ENCODE measurements around the gene CTSE. TPM values are rescaled to one million over a fixed set of nuclear protein-coding genes. Genes with fewer than 3 reads are reported as not detected.

Gene CTSE
- total RNA-seq, 1 donor from 2014 or later = 0.52 TPM

GRCh38 chr1:206036663-206037455 lies 13.2 kb upstream of the CTSE start:
- Histone ChIP-seq H3K9ac (ENCODE audit: low read depth in 1 of 3, low read length in 3 of 3) (no peak overlapping the region), H3K4me1 (ENCODE audit: control insufficient read depth in 3 of 3, insufficient read depth in 3 of 3, low read length in 3 of 3) (no peaks in the 10 kb centered on the region), H3K4me3 (ENCODE audit: low read length in 3 of 3) (no peak overlapping the region), H3K9me3 (ENCODE audit: control insufficient read depth in 3 of 3, low read length in 3 of 3) (no peaks in the 10 kb centered on the region), H3K27ac (ENCODE audit: low read depth, low read length) (no peak overlapping the region), H3K27me3 (ENCODE audit: control insufficient read depth in 3 of 3, insufficient read depth in 3 of 3, low read length in 3 of 3) (peaks cover 0 to 8% (median 6%) of the 10 kb centered on the region in 3 donors), H3K36me3 (ENCODE audit: control insufficient read depth in 3 of 3, insufficient read depth in 3 of 3, low read length in 3 of 3) (no peaks in the 10 kb centered on the region)

- Histone ChIP-seq H3K4me1 (ENCODE audit: control insufficient read depth in 3 of 3, insufficient read depth in 3 of 3, low read length in 3 of 3) (peaks cover 0 to 3% (median 0%) of the 10 kb centered on the region in 3 donors), H3K27me3 (ENCODE audit: control insufficient read depth in 3 of 3, insufficient read depth in 3 of 3, low read length in 3 of 3) (peaks cover 0 to 8% (median 6%) of the 10 kb centered on the region in 3 donors), H3K9ac (ENCODE audit: low read depth in 1 of 3, low read length in 3 of 3) (no peak overlapping the region), H3K4me3 (ENCODE audit: low read length in 3 of 3) (no peak overlapping the region), H3K9me3 (ENCODE audit: control insufficient read depth in 3 of 3, low read length in 3 of 3) (no peaks in the 10 kb centered on the region), H3K36me3 (ENCODE audit: control insufficient read depth in 3 of 3, insufficient read depth in 3 of 3, low read length in 3 of 3) (no peaks in the 10 kb centered on the region), H3K27ac (ENCODE audit: low read depth, low read length) (no peak overlapping the region)
Observed at GRCh38 chr1:206035027-206035426, 11.3 kb upstream of the CTSE start.

GRCh38 chr1:206032380-206033140 lies 8.9 kb upstream of the CTSE start:
- Histone ChIP-seq H3K9me3 (ENCODE audit: control insufficient read depth in 3 of 3, low read length in 3 of 3) (no peaks in the 10 kb centered on the region), H3K27ac (ENCODE audit: low read depth, low read length) (no peak overlapping the region), H3K4me3 (ENCODE audit: low read length in 3 of 3) (no peak overlapping the region), H3K27me3 (ENCODE audit: control insufficient read depth in 3 of 3, insufficient read depth in 3 of 3, low read length in 3 of 3) (peaks cover 0 to under 1% (median 0%) of the 10 kb centered on the region in 3 donors), H3K4me1 (ENCODE audit: control insufficient read depth in 3 of 3, insufficient read depth in 3 of 3, low read length in 3 of 3) (peaks cover 0 to 3% (median 3%) of the 10 kb centered on the region in 3 donors), H3K9ac (ENCODE audit: low read depth in 1 of 3, low read length in 3 of 3) (no peak overlapping the region), H3K36me3 (ENCODE audit: control insufficient read depth in 3 of 3, insufficient read depth in 3 of 3, low read length in 3 of 3) (no peaks in the 10 kb centered on the region)

GRCh38 chr1:206030714-206031113 lies 7.0 kb upstream of the CTSE start:
- no peaks in the 10 kb centered on the region for H3K27me3 ChIP-seq (ENCODE audit: control insufficient read depth in 3 of 3, insufficient read depth in 3 of 3, low read length in 3 of 3)
- H3K4me3 ChIP-seq (ENCODE audit: low read length in 3 of 3) = no peak overlapping the region
- no peaks in the 10 kb centered on the region for H3K36me3 ChIP-seq (ENCODE audit: control insufficient read depth in 3 of 3, insufficient read depth in 3 of 3, low read length in 3 of 3)
- H3K4me1 ChIP-seq (ENCODE audit: control insufficient read depth in 3 of 3, insufficient read depth in 3 of 3, low read length in 3 of 3) = peaks cover 0 to 3% (median 3%) of the 10 kb centered on the region in 3 donors
- no peak overlapping the region for H3K9ac ChIP-seq (ENCODE audit: low read depth in 1 of 3, low read length in 3 of 3)
- H3K9me3 ChIP-seq (ENCODE audit: control insufficient read depth in 3 of 3, low read length in 3 of 3) = no peaks in the 10 kb centered on the region
- H3K27ac ChIP-seq (ENCODE audit: low read depth, low read length) = no peak overlapping the region

- H3K36me3 ChIP-seq (ENCODE audit: control insufficient read depth in 3 of 3, insufficient read depth in 3 of 3, low read length in 3 of 3) = no peaks in the 10 kb centered on the region
- no peaks in the 10 kb centered on the region for H3K9me3 ChIP-seq (ENCODE audit: control insufficient read depth in 3 of 3, low read length in 3 of 3)
- H3K27ac ChIP-seq (ENCODE audit: low read depth, low read length) = no peak overlapping the region
Observed at GRCh38 chr1:206030191-206030590, 6.5 kb upstream of the CTSE start.

GRCh38 chr1:206029484-206029883 lies 5.8 kb upstream of the CTSE start:
- no peaks in the 10 kb centered on the region for H3K27me3 ChIP-seq (ENCODE audit: control insufficient read depth in 3 of 3, insufficient read depth in 3 of 3, low read length in 3 of 3)
- H3K4me3 ChIP-seq (ENCODE audit: low read length in 3 of 3) = no peak overlapping the region
- H3K4me1 ChIP-seq (ENCODE audit: control insufficient read depth in 3 of 3, insufficient read depth in 3 of 3, low read length in 3 of 3) = peaks cover 0 to 3% (median 3%) of the 10 kb centered on the region in 3 donors
- H3K9ac ChIP-seq (ENCODE audit: low read depth in 1 of 3, low read length in 3 of 3) = no peak overlapping the region
- H3K9me3 ChIP-seq (ENCODE audit: control insufficient read depth in 3 of 3, low read length in 3 of 3) = no peaks in the 10 kb centered on the region
- no peak overlapping the region for H3K27ac ChIP-seq (ENCODE audit: low read depth, low read length)
- H3K36me3 ChIP-seq (ENCODE audit: control insufficient read depth in 3 of 3, insufficient read depth in 3 of 3, low read length in 3 of 3) = no peaks in the 10 kb centered on the region

More at GRCh38 chr1:206030191-206030590, 6.5 kb upstream of the CTSE start:
- H3K4me1 ChIP-seq (ENCODE audit: control insufficient read depth in 3 of 3, insufficient read depth in 3 of 3, low read length in 3 of 3) = peaks cover 0 to 3% (median 3%) of the 10 kb centered on the region in 3 donors
- no peak overlapping the region for H3K4me3 ChIP-seq (ENCODE audit: low read length in 3 of 3)
- H3K27me3 ChIP-seq (ENCODE audit: control insufficient read depth in 3 of 3, insufficient read depth in 3 of 3, low read length in 3 of 3) = no peaks in the 10 kb centered on the region
- H3K9ac ChIP-seq (ENCODE audit: low read depth in 1 of 3, low read length in 3 of 3) = no peak overlapping the region

- Histone ChIP-seq H3K36me3 (ENCODE audit: control insufficient read depth in 3 of 3, insufficient read depth in 3 of 3, low read length in 3 of 3) (no peaks in the 10 kb centered on the region), H3K9ac (ENCODE audit: low read depth in 1 of 3, low read length in 3 of 3) (no peak overlapping the region), H3K27ac (ENCODE audit: low read depth, low read length) (no peak overlapping the region), H3K4me1 (ENCODE audit: control insufficient read depth in 3 of 3, insufficient read depth in 3 of 3, low read length in 3 of 3) (peaks cover 0 to 3% (median 0%) of the 10 kb centered on the region in 3 donors), H3K27me3 (ENCODE audit: control insufficient read depth in 3 of 3, insufficient read depth in 3 of 3, low read length in 3 of 3) (no peaks in the 10 kb centered on the region), H3K4me3 (ENCODE audit: low read length in 3 of 3) (no peak overlapping the region), H3K9me3 (ENCODE audit: control insufficient read depth in 3 of 3, low read length in 3 of 3) (no peaks in the 10 kb centered on the region)
Observed at GRCh38 chr1:206025283-206025820, 1.7 kb upstream of the CTSE start.

- Histone ChIP-seq H3K4me1 (ENCODE audit: control insufficient read depth in 3 of 3, insufficient read depth in 3 of 3, low read length in 3 of 3) (no peaks in the 10 kb centered on the region), H3K4me3 (ENCODE audit: low read length in 3 of 3) (no peak overlapping the region), H3K27me3 (ENCODE audit: control insufficient read depth in 3 of 3, insufficient read depth in 3 of 3, low read length in 3 of 3) (no peaks in the 10 kb centered on the region), H3K9ac (ENCODE audit: low read depth in 1 of 3, low read length in 3 of 3) (no peak overlapping the region), H3K36me3 (ENCODE audit: control insufficient read depth in 3 of 3, insufficient read depth in 3 of 3, low read length in 3 of 3) (no peaks in the 10 kb centered on the region), H3K27ac (ENCODE audit: low read depth, low read length) (no peak overlapping the region), H3K9me3 (ENCODE audit: control insufficient read depth in 3 of 3, low read length in 3 of 3) (no peaks in the 10 kb centered on the region)
Observed at GRCh38 chr1:206022766-206023165, 929 bp downstream of the CTSE start.

- Histone ChIP-seq H3K4me3 (ENCODE audit: low read length in 3 of 3) (no peak overlapping the region), H3K9me3 (ENCODE audit: control insufficient read depth in 3 of 3, low read length in 3 of 3) (no peaks in the 10 kb centered on the region), H3K4me1 (ENCODE audit: control insufficient read depth in 3 of 3, insufficient read depth in 3 of 3, low read length in 3 of 3) (no peaks in the 10 kb centered on the region)
Observed at GRCh38 chr1:206021626-206022365, 1.9 kb downstream of the CTSE start.

More at GRCh38 chr1:206021626-206022365, 1.9 kb downstream of the CTSE start:
- Histone ChIP-seq H3K27me3 (ENCODE audit: control insufficient read depth in 3 of 3, insufficient read depth in 3 of 3, low read length in 3 of 3) (no peaks in the 10 kb centered on the region), H3K27ac (ENCODE audit: low read depth, low read length) (no peak overlapping the region), H3K9ac (ENCODE audit: low read depth in 1 of 3, low read length in 3 of 3) (no peak overlapping the region), H3K36me3 (ENCODE audit: control insufficient read depth in 3 of 3, insufficient read depth in 3 of 3, low read length in 3 of 3) (no peaks in the 10 kb centered on the region)
